HepG2 (cell line): ENCODE results near the gene CPNE1. TPM values are rescaled to one million over a fixed set of nuclear protein-coding genes. Genes with fewer than 3 reads are reported as not detected.

ENCODE experiments used
- ATAC-seq: fragments of 200-7000 bp; cut with Tn5 transposase; 3 replicates; pipeline ENCODE4 v1.9.1; 2020; ENCODE audit warnings: mild to moderate bottlenecking, moderate library complexity
- BruUV-seq: library from RNA; stranded (reverse); fragments of 400-500 nt; replicated peaks from 2 replicates; lab custom pipeline; 2021; lab: Mats Ljungman, UMichigan
- CTCF ChIA-PET: fragments of 300-600 bp; formaldehyde crosslinking; extraction: SDS; loops from one replicate; lab custom pipeline; 2021; ENCODE audit warnings: low total read pairs, inconsistent platforms, low intra/inter-chr PET ratio; lab: Yijun Ruan, JAX
- POLR2A ChIA-PET: fragments of 350-600 bp; sonication (Branson Sonifier 250); formaldehyde crosslinking; loops from one replicate; lab custom pipeline; 2020; ENCODE audit warnings: antibody characterized with exemption, inconsistent platforms; lab: Yijun Ruan, JAX
- DNase-seq: peaks from one replicate; pipeline ENCODE4 v3.0.0-alpha.2; 2015; ENCODE audit warnings: low spot score
- FAIRE-seq: peaks from 3 replicates; lab custom pipeline; 2011; peaks lifted over from hg19 to GRCh38; lab: Jason Lieb, UNC
- H2AFZ ChIP-seq: one replicate; pipeline ENCODE4 v1.6.1; 2011; ENCODE audit warnings: low read length, inconsistent platforms
- H3K27ac ChIP-seq: fragments of 300-600 bp; 3 replicates; pipeline ENCODE4 v1.8.0; 2011; ENCODE audit warnings: mixed run types, mild to moderate bottlenecking, mixed read lengths, low read length, inconsistent platforms; ENCODE audit not compliant: insufficient read depth; ENCODE audit errors: extremely low read length
- H3K27me3 ChIP-seq, 2 experiments: fragments of 200-600 bp in 1 of 2; 2 replicates in 1 of 2; 3 replicates in 1 of 2; pipeline versions ENCODE4 v1.6.0 to v1.8.0; 2011; ENCODE audit warnings: low read length in 2 of 2, mild to moderate bottlenecking in 2 of 2, moderate library complexity in 2 of 2, inconsistent platforms in 1 of 2; ENCODE audit not compliant: insufficient read depth in 2 of 2, control insufficient read depth in 1 of 2
- H3K36me3 ChIP-seq, 2 experiments: fragments of 200-600 bp in 1 of 2; replicated peaks in 1 of 2; 2 replicates in 1 of 2; 3 replicates in 1 of 2; pipeline versions ENCODE4 v1.5.1 to v1.8.0; 2011; ENCODE audit warnings: low read length in 2 of 2, inconsistent platforms in 1 of 2; ENCODE audit not compliant: insufficient read depth in 2 of 2, control insufficient read depth in 1 of 2
- H3K4me1 ChIP-seq: 2 replicates; pipeline ENCODE4 v1.5.1; 2012; ENCODE audit warnings: low read length, inconsistent platforms; ENCODE audit not compliant: insufficient read depth
- H3K4me2 ChIP-seq: 2 replicates; pipeline ENCODE4 v1.6.0; 2011; ENCODE audit warnings: low read depth, low read length, inconsistent platforms
- H3K4me3 ChIP-seq, 3 experiments: fragments of 200-600 bp in 1 of 3; sonication (generic), shearing (Covaris generic) in 1 of 3; replicated peaks in 1 of 3; 2 replicates each; pipeline ENCODE4 v1.5.1; 2011 to 2016; ENCODE audit warnings: low read length in 3 of 3, inconsistent platforms in 2 of 3, low read depth in 2 of 3, mild to moderate bottlenecking in 2 of 3, control low read depth in 1 of 3, mixed read lengths in 1 of 3; ENCODE audit not compliant: insufficient read depth in 1 of 3
- H3K79me2 ChIP-seq: one replicate; pipeline ENCODE4 v1.6.1; 2011; ENCODE audit warnings: low read length, inconsistent platforms; ENCODE audit not compliant: insufficient read depth
- H3K9ac ChIP-seq: 2 replicates; pipeline ENCODE4 v1.6.0; 2011; ENCODE audit warnings: mild to moderate bottlenecking, low read depth, low read length, inconsistent platforms; ENCODE audit not compliant: insufficient read depth
- H3K9me3 ChIP-seq: 2 replicates; pipeline ENCODE4 v1.5.1; 2012; ENCODE audit warnings: mild to moderate bottlenecking, low read length
- H4K20me1 ChIP-seq: 2 replicates; pipeline ENCODE4 v1.6.0; 2011; ENCODE audit warnings: inconsistent platforms, mild to moderate bottlenecking, low read length, moderate library complexity; ENCODE audit not compliant: insufficient read depth
- AHR ChIP-seq: IDR thresholded peaks from 2 replicates; pipeline ENCODE4 v1.6.1; 2018; ENCODE audit warnings: missing genetic modification reagents, missing compliant biosample characterization
- DPF2 ChIP-seq: sonication (generic); formaldehyde crosslinking; IDR thresholded peaks from 2 replicates; pipeline ENCODE4 v1.4.0; 2020; ENCODE audit warnings: mild to moderate bottlenecking, low read depth, missing genetic modification reagents, borderline replicate concordance
- E2F5 ChIP-seq: sonication (generic); formaldehyde crosslinking; conservative IDR thresholded peaks from 2 replicates; pipeline ENCODE4 v1.4.0; 2020; ENCODE audit warnings: missing genetic modification reagents
- FIP1L1 ChIP-seq: fragments of 200-400 bp; formaldehyde crosslinking; IDR thresholded peaks from 2 replicates; pipeline ENCODE4 v1.6.1; 2018; ENCODE audit warnings: low read depth, mild to moderate bottlenecking, low read length, moderate library complexity, borderline replicate concordance; ENCODE audit not compliant: insufficient read depth
- FOXJ3 ChIP-seq: sonication (generic); formaldehyde crosslinking; IDR thresholded peaks from 2 replicates; pipeline ENCODE4 v1.4.0; 2020; ENCODE audit warnings: missing genetic modification reagents, mild to moderate bottlenecking, borderline replicate concordance
- HNF4A ChIP-seq: sonication (generic); formaldehyde crosslinking; IDR thresholded peaks from 2 replicates; pipeline ENCODE4 v1.4.0; 2020; ENCODE audit warnings: missing genetic modification reagents
- MTF2 ChIP-seq: sonication (generic); formaldehyde crosslinking; IDR thresholded peaks from 2 replicates; pipeline ENCODE4 v1.5.0; 2020; ENCODE audit warnings: missing genetic modification reagents, borderline replicate concordance
- PHF5A ChIP-seq: IDR thresholded peaks from one replicate; pipeline ENCODE4 v1.6.1; 2018; ENCODE audit warnings: low read depth, missing genetic modification reagents; ENCODE audit not compliant: unreplicated experiment
- PHF8 ChIP-seq: sonication (generic); formaldehyde crosslinking; IDR thresholded peaks from 2 replicates; pipeline ENCODE4 v1.5.0; 2020; ENCODE audit warnings: missing genetic modification reagents
- PRDM4 ChIP-seq: sonication (generic); formaldehyde crosslinking; IDR thresholded peaks from 2 replicates; pipeline ENCODE4 v1.9.0; 2021; ENCODE audit warnings: missing genetic modification reagents, borderline replicate concordance
- PREB ChIP-seq: sonication (generic); formaldehyde crosslinking; IDR thresholded peaks from 2 replicates; pipeline ENCODE4 v1.4.0; 2020; ENCODE audit warnings: missing genetic modification reagents
- RARG ChIP-seq: sonication (generic); formaldehyde crosslinking; IDR thresholded peaks from 2 replicates; pipeline ENCODE4 v1.4.0; 2020; ENCODE audit warnings: low read depth, mild to moderate bottlenecking, missing genetic modification reagents
- XBP1 ChIP-seq: sonication (generic); formaldehyde crosslinking; IDR thresholded peaks from 2 replicates; pipeline ENCODE4 v1.5.0; 2020; ENCODE audit warnings: missing genetic modification reagents
- ZNF160 ChIP-seq: sonication (generic); formaldehyde crosslinking; IDR thresholded peaks from 2 replicates; pipeline ENCODE4 v1.8.0; 2022; ENCODE audit warnings: mild to moderate bottlenecking, inconsistent platforms, missing genetic modification reagents
- ZNF350 ChIP-seq: sonication (generic); formaldehyde crosslinking; IDR thresholded peaks from 2 replicates; pipeline ENCODE4 v1.4.0; 2020; ENCODE audit warnings: mild to moderate bottlenecking, low read depth, missing genetic modification reagents, borderline replicate concordance
- ZNF709 ChIP-seq: sonication (generic); formaldehyde crosslinking; IDR thresholded peaks from 2 replicates; pipeline ENCODE4 v1.5.0; 2020; ENCODE audit warnings: mild to moderate bottlenecking, missing genetic modification reagents
- ZSCAN20 ChIP-seq: sonication (generic); formaldehyde crosslinking; IDR thresholded peaks from 2 replicates; pipeline ENCODE4 v1.4.0; 2020; ENCODE audit warnings: missing genetic modification reagents, mild to moderate bottlenecking, borderline replicate concordance
- WGBS: methylation state at CpG from one replicate; pipeline ENCODE4 v1.1.6; 2017; ENCODE audit warnings: low lambda C conversion rate; 5-methylcytosine and 5-hydroxymethylcytosine counted together
- in situ Hi-C: cut with HindIII; loops from 2 replicates; pipeline ENCODE4 v1.10.0; 2017; ENCODE audit warnings: low pct_unique_long_range_greater_than_20kb; ENCODE audit not compliant: extremely low pct_ligation_motif_present
- intact Hi-C: fragments of 100-400 bp; cut with micrococcal nuclease; formaldehyde crosslinking; loops from one replicate; pipeline ENCODE4 v1.10.0; 2022; ENCODE audit not compliant: unreplicated experiment
- polyA plus RNA-seq, 8 experiments: library from polyadenylated mRNA; depleted of rRNA in 3 of 8; stranded (reverse) in 7 of 8; unstranded in 1 of 8; fragments of >200 nt; fragmentation: Illumina TruSeq in 4 of 8; extraction: Trizol in 4 of 8; gene quantifications; 2 replicates each; pipeline versions ENCODE4 v1.2.1 to v1.2.3, GENCODE V29; 2011 to 2016; ENCODE audit warnings: low read depth in 4 of 8, missing spikeins in 1 of 8, mixed read lengths in 1 of 8; ENCODE audit not compliant: insufficient read depth in 1 of 8
- total RNA-seq, 5 experiments: library from RNA; depleted of rRNA; stranded (reverse); fragments of >200 nt; fragmentation: Illumina TruSeq; extraction: Trizol; gene quantifications; 2 replicates each; pipeline ENCODE4 v1.2.3, GENCODE V29; 2016; ENCODE audit warnings: low read depth in 1 of 5

The CPNE1 gene
- total and polyA plus RNA-seq, 2 of the 13 experiments (the other 11 are each of a cell fraction or from before 2014, with no cell fraction given): 408 to 431 TPM

- DNase-seq (peak; percentile 94), ATAC-seq (peak; percentile 69), FAIRE-seq (peak; percentile 81)
- WGBS: 9% methylated on average over 46 of the region's 49 CpGs
- in situ Hi-C loops (loop anchor here (5.0 kb wide), 1 partner anchor 43 kb away; the partner anchor contains the start of genes CPNE1 and RBM12), intact Hi-C loops (loop anchor here (5.0 kb wide), 3 partner anchors 52 to 123 kb away; partner anchors contain the start of genes ERGIC3 and RBM39)
- Histone ChIP-seq H3K27ac (peak overlapping the region; percentile 0), H3K9me3 (no peaks in the 10 kb centered on the region), H3K4me1 (peaks cover 26% of the 10 kb centered on the region), H2AFZ (no peak overlapping the region), H3K36me3 (peaks cover 5 to 14% of the 10 kb centered on the region in 2 experiments), H4K20me1 (no peaks in the 10 kb centered on the region; the same call in 1 of the 2 replicates), H3K4me2 (peak overlapping the region; percentile 97), H3K79me2 (peaks cover 15% of the 10 kb centered on the region), H3K27me3 (peaks cover 0 to 7% of the 10 kb centered on the region in 2 experiments; a peak in 1 of 5 replicates), H3K9ac (peak overlapping the region; percentile 85; the same call in 1 of the 2 replicates), H3K4me3 (peak overlapping the region; percentile 59 to 96 (median 67))
- no TSS peak for BruUV-seq
- ChIA-PET CTCF (interaction anchor here (0.8 kb wide), 1 partner anchor 51 kb away, joined by 4 read pairs; no protein-coding TSS in a partner anchor), POLR2A (interaction anchor here (0.6 to 6.7 kb wide), 26 partner anchors 11 to 335 kb away, joined by 3 to 152 read pairs (median 4); partner anchors contain the start of genes CEP250, CPNE1, EIF6 and ERGIC3)
- TF ChIP-seq ZNF350 (CRISPR knock-in tag) (peak; percentile 95), RARG (CRISPR knock-in tag) (no peak), HNF4A (CRISPR knock-in tag) (no peak), PREB (no peak), PHF5A (peak; percentile 83), AHR (CRISPR knock-in tag) (no peak; the same call in 1 of the 2 replicates), XBP1 (CRISPR knock-in tag) (no peak; the same call in 1 of the 2 replicates), PHF8 (CRISPR knock-in tag) (peak; percentile 68), PRDM4 (no peak), DPF2 (0 out of 2 replicates have a peak, but pooled peaks have one; percentile 51), E2F5 (CRISPR knock-in tag) (peak; percentile 80; the same call in 1 of the 2 replicates), MTF2 (peak; percentile 98; the same call in 1 of the 2 replicates), ZSCAN20 (CRISPR knock-in tag) (0 out of 2 replicates have a peak, but pooled peaks have one; percentile 70), ZNF709 (CRISPR knock-in tag) (peak; percentile 99), FIP1L1 (peak; percentile 87; the same call in 1 of the 2 replicates), ZNF160 (CRISPR knock-in tag) (peak; percentile 91; the same call in 1 of the 2 replicates), FOXJ3 (CRISPR knock-in tag) (peak; percentile 79; the same call in 1 of the 2 replicates)
Measured at GRCh38 chr20:35619196-35620095, 45.3 kb downstream of the CPNE1 start.
